MM.1S (cell line): ENCODE data around the gene SYNPO2.

Experiments used
- DNase-seq: peaks from one replicate; pipeline ENCODE4 v3.0.0-alpha.2; 2015
- H2AFZ ChIP-seq: fragments of 300-600 bp; sonication (generic); 2 replicates; pipeline ENCODE4 v1.6.0; 2016; ENCODE audit warnings: antibody characterized with exemption, low read length
- H3F3A ChIP-seq: fragments of 300-600 bp; sonication (generic); 2 replicates; pipeline ENCODE4 v1.6.1; 2016; ENCODE audit warnings: mild to moderate bottlenecking, antibody characterized with exemption, low read length, moderate library complexity, mixed read lengths; ENCODE audit not compliant: insufficient read depth
- H3K27ac ChIP-seq: fragments of 300-600 bp; sonication (generic); 2 replicates; pipeline ENCODE4 v1.5.1; 2016; ENCODE audit warnings: mild to moderate bottlenecking, low read length
- H3K27me3 ChIP-seq: fragments of 300-600 bp; sonication (generic); replicated peaks from 2 replicates; pipeline ENCODE4 v1.6.0; 2016; ENCODE audit warnings: low read length; ENCODE audit not compliant: insufficient read depth
- H3K36me3 ChIP-seq: fragments of 300-600 bp; sonication (generic); replicated peaks from 2 replicates; pipeline ENCODE4 v1.6.1; 2016; ENCODE audit warnings: mild to moderate bottlenecking, low read length, mixed read lengths; ENCODE audit not compliant: insufficient read depth
- H3K4me1 ChIP-seq: fragments of 300-600 bp; sonication (generic); 2 replicates; pipeline ENCODE4 v1.6.1; 2016; ENCODE audit warnings: low read length, mixed read lengths
- H3K4me2 ChIP-seq: fragments of 300-600 bp; sonication (generic); 2 replicates; pipeline ENCODE4 v1.6.0; 2016; ENCODE audit warnings: low read depth, low read length
- H3K4me3 ChIP-seq: fragments of 300-600 bp; sonication (generic); 2 replicates; pipeline ENCODE4 v1.5.1; 2016; ENCODE audit warnings: low read length, mixed read lengths
- H3K79me2 ChIP-seq: fragments of 300-600 bp; sonication (generic); 2 replicates; pipeline ENCODE4 v1.6.1; 2016; ENCODE audit warnings: mixed run types, low read length, mixed read lengths
- H3K9ac ChIP-seq: fragments of 300-600 bp; sonication (generic); 2 replicates; pipeline ENCODE4 v1.6.1; 2016; ENCODE audit warnings: low read length, mixed read lengths
- H3K9me2 ChIP-seq: fragments of 300-600 bp; sonication (generic); replicated peaks from 2 replicates; pipeline ENCODE4 v1.6.1; 2016; ENCODE audit warnings: mild to moderate bottlenecking, low read length, mixed read lengths; ENCODE audit not compliant: insufficient read depth
- H3K9me3 ChIP-seq: fragments of 300-600 bp; sonication (generic); replicated peaks from 2 replicates; pipeline ENCODE4 v1.6.1; 2016; ENCODE audit warnings: mild to moderate bottlenecking, low read length, mixed read lengths; ENCODE audit not compliant: insufficient read depth
- H4K20me1 ChIP-seq: fragments of 300-600 bp; sonication (generic); 2 replicates; pipeline ENCODE4 v1.6.1; 2016; ENCODE audit warnings: mild to moderate bottlenecking, low read length, moderate library complexity, mixed read lengths; ENCODE audit not compliant: insufficient read depth
- EZH2 ChIP-seq: fragments of 300-600 bp; sonication (generic); optimal IDR thresholded peaks from 2 replicates; pipeline ENCODE3; 2017; ENCODE audit warnings: low read depth, mild to moderate bottlenecking, antibody characterized with exemption, low read length, mixed read lengths
- EZH2phosphoT487 ChIP-seq: fragments of 300-600 bp; sonication (generic); IDR thresholded peaks from 2 replicates; pipeline ENCODE4 v1.6.1; 2018; ENCODE audit warnings: antibody characterized with exemption, low read length
- TF ChIP-seq, protein P1 (sequence below): fragments of 300-600 bp; sonication (generic); IDR thresholded peaks from 2 replicates; pipeline ENCODE4 v1.5.1; 2016; ENCODE audit warnings: antibody characterized with exemption, low read length, mixed read lengths

Gene SYNPO2

GRCh38 chr4:118941149-118941548 lies 52.5 kb downstream of the SYNPO2 start:
- DNase-seq = no peak

DNA sequence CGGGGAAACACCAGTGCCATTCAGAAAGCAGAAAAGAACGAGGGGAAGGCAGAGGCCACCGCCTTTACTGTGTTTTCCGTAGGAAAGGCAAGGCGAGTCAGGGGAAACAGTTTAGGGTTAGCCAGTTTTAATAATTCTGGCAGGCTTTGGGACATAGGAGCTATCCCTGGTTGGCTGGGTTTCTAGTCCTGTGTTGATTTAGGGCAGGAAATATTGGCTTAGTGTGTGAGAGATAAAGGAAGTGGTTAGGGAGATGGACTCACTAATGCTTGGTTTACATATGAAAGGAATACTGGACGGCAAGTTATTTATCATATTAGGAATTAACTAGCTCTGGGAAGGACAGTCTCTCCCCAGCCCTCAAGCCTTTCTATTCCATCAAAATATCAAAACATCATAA lies 53.1 kb downstream of the SYNPO2 start:
- Histone ChIP-seq H3K36me3 (no peaks in the 10 kb centered on the region), H3K4me2 (no peak overlapping the region), H3K9me3 (no peaks in the 10 kb centered on the region), H3F3A (no peaks in the 10 kb centered on the region), H3K9me2 (no peaks in the 10 kb centered on the region), H4K20me1 (no peaks in the 10 kb centered on the region), H3K27me3 (no peaks in the 10 kb centered on the region), H3K4me1 (no peaks in the 10 kb centered on the region), H2AFZ (no peak overlapping the region), H3K9ac (no peak overlapping the region), H3K4me3 (no peak overlapping the region), H3K79me2 (no peaks in the 10 kb centered on the region), H3K27ac (no peak overlapping the region)
- TF ChIP-seq, protein P1, sequence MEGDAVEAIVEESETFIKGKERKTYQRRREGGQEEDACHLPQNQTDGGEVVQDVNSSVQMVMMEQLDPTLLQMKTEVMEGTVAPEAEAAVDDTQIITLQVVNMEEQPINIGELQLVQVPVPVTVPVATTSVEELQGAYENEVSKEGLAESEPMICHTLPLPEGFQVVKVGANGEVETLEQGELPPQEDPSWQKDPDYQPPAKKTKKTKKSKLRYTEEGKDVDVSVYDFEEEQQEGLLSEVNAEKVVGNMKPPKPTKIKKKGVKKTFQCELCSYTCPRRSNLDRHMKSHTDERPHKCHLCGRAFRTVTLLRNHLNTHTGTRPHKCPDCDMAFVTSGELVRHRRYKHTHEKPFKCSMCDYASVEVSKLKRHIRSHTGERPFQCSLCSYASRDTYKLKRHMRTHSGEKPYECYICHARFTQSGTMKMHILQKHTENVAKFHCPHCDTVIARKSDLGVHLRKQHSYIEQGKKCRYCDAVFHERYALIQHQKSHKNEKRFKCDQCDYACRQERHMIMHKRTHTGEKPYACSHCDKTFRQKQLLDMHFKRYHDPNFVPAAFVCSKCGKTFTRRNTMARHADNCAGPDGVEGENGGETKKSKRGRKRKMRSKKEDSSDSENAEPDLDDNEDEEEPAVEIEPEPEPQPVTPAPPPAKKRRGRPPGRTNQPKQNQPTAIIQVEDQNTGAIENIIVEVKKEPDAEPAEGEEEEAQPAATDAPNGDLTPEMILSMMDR = no peak
- TF ChIP-seq EZH2 (no peak), EZH2phosphoT487 (no peak)
- DNase-seq = no peak

More at GRCh38 chr4:118941149-118941548, 52.5 kb downstream of the SYNPO2 start:
- Histone ChIP-seq H3F3A (no peaks in the 10 kb centered on the region), H3K79me2 (no peaks in the 10 kb centered on the region), H3K4me3 (no peak overlapping the region), H3K36me3 (no peaks in the 10 kb centered on the region), H3K4me2 (no peak overlapping the region), H3K9ac (no peak overlapping the region), H2AFZ (no peak overlapping the region), H3K9me3 (no peaks in the 10 kb centered on the region), H3K4me1 (no peaks in the 10 kb centered on the region), H3K27ac (no peak overlapping the region), H4K20me1 (no peaks in the 10 kb centered on the region), H3K27me3 (no peaks in the 10 kb centered on the region), H3K9me2 (no peaks in the 10 kb centered on the region)
- TF ChIP-seq EZH2 (no peak), EZH2phosphoT487 (no peak)
- TF ChIP-seq, protein P1 = no peak

GRCh38 chr4:118942465-118942864 lies 53.8 kb downstream of the SYNPO2 start:
- no peak for DNase-seq
- H3K27ac ChIP-seq = no peak overlapping the region
- TF ChIP-seq EZH2 (no peak), EZH2phosphoT487 (no peak)
- TF ChIP-seq, protein P1 = no peak

More at GRCh38 chr4:118942465-118942864, 53.8 kb downstream of the SYNPO2 start:
- no peak overlapping the region for H3K9ac ChIP-seq
- H3K9me3 ChIP-seq = no peaks in the 10 kb centered on the region
- H3K9me2 ChIP-seq = no peaks in the 10 kb centered on the region
- no peaks in the 10 kb centered on the region for H3K79me2 ChIP-seq
- no peaks in the 10 kb centered on the region for H3K4me1 ChIP-seq
- no peak overlapping the region for H2AFZ ChIP-seq
- no peaks in the 10 kb centered on the region for H4K20me1 ChIP-seq
- H3K4me2 ChIP-seq = no peak overlapping the region
- no peaks in the 10 kb centered on the region for H3K36me3 ChIP-seq
- H3K27me3 ChIP-seq = no peaks in the 10 kb centered on the region
- no peaks in the 10 kb centered on the region for H3F3A ChIP-seq
- H3K4me3 ChIP-seq = no peak overlapping the region
